GM21423 (cell line): ENCODE data around the gene WDR70.

ENCODE experiments used
- ATAC-seq: cut with Tn5 transposase; IDR thresholded peaks from one replicate; pipeline ENCODE4 v1.9.1; 2021; ENCODE audit warnings: mild to moderate bottlenecking, moderate library complexity; ENCODE audit not compliant: unreplicated experiment

The WDR70 gene

DNA sequence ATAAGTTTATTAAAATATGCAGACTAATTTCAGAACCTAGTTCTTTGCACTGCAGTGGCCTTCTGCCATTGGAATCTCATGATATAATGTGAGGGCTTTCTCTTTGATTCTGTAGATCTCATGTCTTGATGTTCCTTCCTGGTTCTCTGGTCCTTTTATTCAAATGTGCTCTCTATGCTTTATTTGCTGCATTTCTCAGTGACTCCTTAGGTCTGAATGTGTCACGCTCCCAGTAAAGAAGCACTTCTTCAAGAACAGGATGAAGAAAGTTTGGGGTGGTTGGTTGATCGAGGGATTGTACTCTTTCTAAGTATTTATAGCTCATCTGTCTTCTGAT is 338.1 kb downstream of the WDR70 start:
- ATAC-seq: no peak

- ATAC-seq: no peak
Measured at GRCh38 chr5:37717613-37718431, 338.7 kb downstream of the WDR70 start.

DNA sequence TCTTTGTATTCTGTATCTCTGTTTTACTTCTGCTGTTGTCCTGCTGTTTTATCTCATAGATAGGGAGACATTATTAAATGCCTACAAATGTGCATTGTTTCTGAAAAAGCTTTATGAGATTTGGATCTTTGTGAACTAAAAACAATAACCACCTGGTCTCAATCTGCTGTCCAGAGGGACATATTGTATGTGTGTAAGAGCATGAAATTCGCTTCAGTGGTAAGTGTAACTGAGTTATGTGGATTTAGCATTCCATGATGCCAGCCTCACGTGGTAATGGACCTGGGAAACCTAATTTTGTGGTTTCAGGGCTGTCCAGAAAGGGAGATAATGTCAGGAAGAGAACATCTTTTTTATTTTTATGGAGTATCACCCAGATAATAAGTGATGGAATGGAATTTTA is 341.4 kb downstream of the WDR70 start:
- no peak for ATAC-seq

- ATAC-seq: peak; percentile 58
Measured at GRCh38 chr5:37721447-37721871, 342.3 kb downstream of the WDR70 start.

DNA sequence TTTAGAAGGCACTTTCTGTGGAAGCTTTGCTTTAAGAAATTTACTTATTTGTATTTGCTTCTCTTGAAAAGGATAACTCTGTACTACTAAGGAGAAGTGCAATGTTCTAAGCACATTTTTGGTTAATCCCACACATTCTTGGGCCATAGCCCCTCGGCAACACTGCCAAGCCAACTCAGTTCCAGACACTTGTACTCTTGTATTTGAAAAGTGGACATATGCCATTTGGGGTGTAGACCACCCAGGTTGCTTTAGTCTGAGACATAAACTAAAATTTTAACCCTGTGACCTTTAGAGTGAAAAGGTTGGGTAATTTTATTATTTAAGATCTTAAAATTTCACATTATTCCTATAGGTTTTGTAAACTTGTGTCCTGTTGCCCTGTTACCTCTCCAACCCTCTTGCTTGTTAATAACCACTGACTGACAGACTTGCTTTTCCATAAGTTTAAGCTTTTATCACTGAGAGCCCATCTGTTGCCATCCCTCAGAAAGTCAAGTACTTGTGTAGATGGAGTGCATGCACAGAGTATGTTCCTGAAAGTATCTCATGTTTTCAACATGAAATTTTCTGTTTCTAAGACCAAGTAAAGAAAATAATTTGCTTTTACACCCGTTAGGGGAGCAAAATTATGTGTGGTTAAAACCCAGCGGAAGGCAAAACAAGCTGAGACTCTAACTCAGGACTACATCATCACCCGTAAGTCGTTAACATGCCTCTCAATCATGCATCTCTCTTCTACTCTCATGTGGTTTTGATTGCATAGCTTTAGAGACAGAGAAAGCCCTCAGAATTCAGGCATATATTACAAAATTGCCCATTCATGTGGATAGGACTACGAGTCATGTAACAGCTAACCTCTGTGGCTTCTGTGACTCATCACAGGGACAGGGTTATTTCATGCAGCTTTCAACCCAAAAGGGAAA is 343.4 kb downstream of the WDR70 start:
- ATAC-seq: peak; percentile 72

- no peak for ATAC-seq
Measured at GRCh38 chr5:37723162-37723961, 344.2 kb downstream of the WDR70 start.

- no peak for ATAC-seq
Measured at GRCh38 chr5:37724395-37725125, 345.4 kb downstream of the WDR70 start.

GRCh38 chr5:37725185-37725584 is 346.1 kb downstream of the WDR70 start:
- ATAC-seq: no peak

DNA sequence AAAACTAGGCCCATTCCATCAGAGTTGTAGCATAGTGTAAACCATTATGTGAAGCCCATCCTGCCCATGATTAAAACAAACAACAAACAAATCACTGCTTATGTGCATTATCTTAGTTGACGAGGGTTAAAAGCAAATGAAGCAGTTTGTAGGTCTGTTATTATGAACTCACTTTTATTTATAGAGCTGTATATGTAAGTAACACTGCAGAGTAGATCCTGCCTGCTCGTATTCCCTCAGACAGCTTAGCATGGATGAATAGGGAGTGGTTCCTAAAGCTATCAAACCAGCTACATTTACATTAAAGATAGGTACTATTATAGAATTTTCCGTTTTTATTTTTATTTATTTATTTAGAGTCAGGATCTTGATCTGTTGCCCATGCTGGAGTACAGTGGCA is 348.1 kb downstream of the WDR70 start:
- no peak for ATAC-seq

DNA sequence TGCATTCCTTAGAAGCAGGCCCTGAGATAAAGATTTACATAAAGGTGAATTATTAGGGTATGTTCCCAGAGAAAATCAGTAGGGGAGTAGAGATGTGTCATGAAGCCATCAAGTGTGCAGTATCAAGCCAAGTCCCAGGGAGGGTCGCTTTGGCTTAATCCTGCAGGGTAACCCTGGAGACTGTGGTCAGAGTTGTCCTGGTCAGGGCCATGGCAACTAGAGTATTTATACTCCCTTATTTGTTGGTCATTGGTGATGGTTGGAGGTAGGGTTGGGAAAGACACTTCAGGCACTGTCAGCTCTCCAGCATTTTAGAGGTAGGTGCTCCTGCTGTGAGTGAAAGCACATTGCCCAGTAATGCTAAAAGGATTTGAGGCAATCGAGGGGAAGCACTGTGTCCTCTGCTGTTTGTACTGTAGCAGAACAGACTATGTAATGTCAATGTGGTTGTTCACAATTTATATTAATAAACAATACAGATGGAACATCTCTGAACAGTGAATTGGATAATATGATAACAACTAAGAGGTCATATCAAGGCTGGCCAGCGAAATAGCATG is 351.9 kb downstream of the WDR70 start:
- ATAC-seq: no peak

GRCh38 chr5:37734114-37734513 is 355.0 kb downstream of the WDR70 start:
- ATAC-seq: no peak

GRCh38 chr5:37735649-37736347 is 356.7 kb downstream of the WDR70 start:
- ATAC-seq: no peak

DNA sequence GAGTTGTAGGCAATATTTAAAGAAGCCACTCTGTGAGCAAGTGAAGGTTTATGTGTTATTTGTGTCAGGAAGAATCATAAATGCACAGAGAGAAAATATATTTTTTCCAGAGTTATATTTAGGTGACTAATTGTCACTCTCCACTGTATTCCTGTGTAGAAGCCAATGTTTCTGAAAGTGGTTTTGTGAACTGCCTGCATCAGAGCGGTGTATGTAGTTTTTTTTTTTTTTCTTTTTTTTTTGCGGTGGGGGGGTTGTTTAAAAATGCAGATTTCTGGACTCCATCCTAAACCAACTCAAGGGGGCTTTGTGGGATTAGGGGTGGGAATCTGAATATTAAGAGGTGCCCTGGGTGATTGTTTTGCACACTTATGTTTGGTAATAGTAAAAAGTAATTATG is 357.3 kb downstream of the WDR70 start:
- ATAC-seq: no peak

DNA sequence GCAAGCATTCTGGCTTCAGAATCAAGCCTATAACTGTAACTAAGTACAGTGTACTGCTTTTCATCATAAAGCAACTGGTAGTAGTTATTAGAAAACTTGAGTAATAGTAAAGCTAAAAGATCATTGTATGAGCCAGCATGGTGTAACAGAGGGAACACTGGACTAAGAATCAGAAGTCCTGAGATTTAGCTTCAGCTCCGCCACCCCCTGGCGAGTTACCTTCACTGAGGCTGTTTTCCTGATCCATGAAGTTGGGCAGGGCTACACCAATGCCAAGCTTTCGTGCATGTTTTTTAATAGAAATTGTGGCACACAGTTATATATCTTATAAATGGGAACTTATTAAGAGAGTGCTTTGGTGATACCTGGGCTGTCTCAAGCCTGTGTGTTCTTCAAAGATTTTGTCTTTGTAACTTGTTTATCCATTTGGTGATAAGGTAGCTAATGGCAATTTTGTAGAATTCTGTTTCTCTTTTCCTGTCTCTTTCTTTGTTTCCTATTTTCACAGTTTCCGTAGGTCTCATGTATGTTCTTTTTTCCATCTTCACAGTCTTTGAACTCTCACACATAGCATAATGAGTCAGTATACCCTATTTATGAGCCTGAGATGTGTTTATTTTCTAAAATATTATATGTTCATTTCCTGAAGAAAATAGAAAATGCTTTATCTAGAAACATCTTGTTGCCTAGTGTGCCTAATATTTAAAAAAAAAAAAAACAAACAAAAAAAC is 358.4 kb downstream of the WDR70 start:
- ATAC-seq: no peak

DNA sequence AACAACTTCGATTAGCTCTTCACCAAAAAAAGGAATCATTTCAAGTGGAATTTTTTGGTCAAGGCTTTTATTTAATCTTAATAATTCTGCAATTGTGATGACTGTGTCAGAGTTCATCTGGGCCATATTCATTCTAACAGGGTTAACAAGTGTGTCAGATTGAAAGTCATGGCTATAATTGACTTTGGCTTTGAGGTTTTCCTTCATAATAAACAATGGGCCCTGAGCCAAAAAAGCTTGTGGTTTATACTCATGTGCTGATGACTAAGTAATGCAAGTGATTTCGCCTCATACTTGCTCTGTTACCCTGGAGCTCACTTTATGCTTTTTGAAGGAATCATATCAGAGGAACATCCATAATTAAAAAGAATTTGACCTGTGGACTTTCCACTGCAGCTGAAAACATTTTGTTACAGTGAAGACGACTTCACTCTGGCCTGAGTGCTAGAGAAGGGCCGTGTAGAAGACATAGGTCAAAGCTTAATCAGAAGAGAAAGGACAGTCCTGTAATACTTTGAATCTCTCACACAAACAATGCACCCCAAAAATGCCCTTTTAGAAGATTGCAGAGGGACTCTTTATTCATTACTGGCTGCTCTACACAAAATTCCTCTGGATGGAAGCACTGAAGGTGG is 359.1 kb downstream of the WDR70 start:
- peak; percentile 80 for ATAC-seq

- no peak for ATAC-seq
Measured at GRCh38 chr5:37738865-37739488, 359.9 kb downstream of the WDR70 start.

- ATAC-seq: no peak
Measured at GRCh38 chr5:37739817-37740261, 360.7 kb downstream of the WDR70 start.
